CD14-positive monocyte (primary cell): ENCODE data around the gene GPC6. TPM values are rescaled to one million over a fixed set of nuclear protein-coding genes. Genes with fewer than 3 reads are reported as not detected.

Experiments used
- DNase-seq, 3 donors: peaks; one replicate each; pipeline ENCODE4 v3.0.0-alpha.2; 2011 to 2022
- H2AFZ ChIP-seq: 2 replicates; pipeline ENCODE4 v1.6.0; 2012; ENCODE audit warnings: mild to moderate bottlenecking, low read depth, low read length, inconsistent platforms; ENCODE audit not compliant: insufficient read depth, poor library complexity, severe bottlenecking
- H3K27ac ChIP-seq, 2 donors: 1 replicate in 1 of 2; 2 replicates in 1 of 2; pipeline ENCODE4 v1.5.1; 2012 to 2013; ENCODE audit warnings: low read length in 2 of 2, control low read depth in 1 of 2, inconsistent platforms in 1 of 2, low read depth in 1 of 2, mild to moderate bottlenecking in 1 of 2
- H3K27me3 ChIP-seq, 2 donors: one replicate each; pipeline versions ENCODE4 v1.6.0 to v1.6.1; 2011 to 2013; ENCODE audit warnings: low read length in 2 of 2; ENCODE audit not compliant: control insufficient read depth in 2 of 2, insufficient read depth in 2 of 2
- H3K36me3 ChIP-seq, 2 donors: replicated peaks in 1 of 2; 1 replicate in 1 of 2; 2 replicates in 1 of 2; pipeline versions ENCODE4 v1.5.1 to v1.6.1; 2012 to 2013; ENCODE audit warnings: low read length in 2 of 2, control low read depth in 1 of 2, inconsistent platforms in 1 of 2, mild to moderate bottlenecking in 1 of 2; ENCODE audit not compliant: insufficient read depth in 2 of 2, control insufficient read depth in 1 of 2
- H3K4me1 ChIP-seq, 2 donors: 1 replicate in 1 of 2; 2 replicates in 1 of 2; pipeline versions ENCODE4 v1.5.1 to v1.6.1; 2012 to 2013; ENCODE audit warnings: low read length in 2 of 2, control low read depth in 1 of 2, inconsistent platforms in 1 of 2, mild to moderate bottlenecking in 1 of 2, moderate library complexity in 1 of 2; ENCODE audit not compliant: insufficient read depth in 2 of 2, control insufficient read depth in 1 of 2
- H3K4me2 ChIP-seq: replicated peaks from 2 replicates; pipeline ENCODE3; 2012; ENCODE audit warnings: low read length, moderate library complexity, mild to moderate bottlenecking; ENCODE audit not compliant: poor library complexity, severe bottlenecking; ENCODE audit errors: extremely low read depth
- H3K4me3 ChIP-seq, 3 experiments: fragments of 200-600 bp in 1 of 3; sonication (generic) in 1 of 3; replicated peaks in 1 of 3; 1 replicate in 2 of 3; 2 replicates in 1 of 3; pipeline ENCODE4 v1.5.1; 2011 to 2013; ENCODE audit warnings: low read length in 3 of 3, mild to moderate bottlenecking in 3 of 3, control low read depth in 2 of 3, low read depth in 2 of 3, inconsistent platforms in 1 of 3, moderate library complexity in 1 of 3
- H3K79me2 ChIP-seq: 2 replicates; pipeline ENCODE4 v1.6.0; 2012; ENCODE audit warnings: mild to moderate bottlenecking, control low read depth, inconsistent platforms, low read length, moderate library complexity; ENCODE audit not compliant: insufficient read depth
- H3K9ac ChIP-seq: 2 replicates; pipeline ENCODE4 v1.6.0; 2017; ENCODE audit warnings: low read length, mild to moderate bottlenecking; ENCODE audit not compliant: insufficient read depth, poor library complexity, severe bottlenecking
- H3K9me3 ChIP-seq, 2 donors: replicated peaks in 1 of 2; 1 replicate in 1 of 2; 2 replicates in 1 of 2; pipeline versions ENCODE4 v1.5.1 to v1.6.1; 2012 to 2013; ENCODE audit warnings: low read length in 2 of 2, control low read depth in 1 of 2; ENCODE audit not compliant: control insufficient read depth in 1 of 2, insufficient read depth in 1 of 2
- H4K20me1 ChIP-seq: 2 replicates; pipeline ENCODE4 v1.6.0; 2012; ENCODE audit warnings: mild to moderate bottlenecking, low read length, control low read depth, moderate library complexity; ENCODE audit not compliant: insufficient read depth
- H3K27ac Mint-ChIP-seq, 7 donors: one replicate each; pipeline ENCODE4 v1.8.0; 2020; ENCODE audit warnings: mild to moderate bottlenecking in 7 of 7, mixed read lengths in 7 of 7, moderate library complexity in 6 of 7, inconsistent platforms in 2 of 7
- H3K27me3 Mint-ChIP-seq, 3 donors: one replicate each; pipeline ENCODE4 v1.8.0; 2021 to 2022; ENCODE audit warnings: low read depth in 3 of 3, mild to moderate bottlenecking in 3 of 3, mixed read lengths in 3 of 3, moderate library complexity in 3 of 3, inconsistent platforms in 1 of 3
- H3K36me3 Mint-ChIP-seq, 2 donors: one replicate each; pipeline ENCODE4 v1.8.0; 2020; ENCODE audit warnings: mixed read lengths in 2 of 2, inconsistent platforms in 1 of 2, mild to moderate bottlenecking in 1 of 2
- H3K4me1 Mint-ChIP-seq: one replicate; pipeline ENCODE4 v1.8.0; 2020; ENCODE audit warnings: mild to moderate bottlenecking, mixed read lengths
- H3K4me3 Mint-ChIP-seq, 2 donors: one replicate each; pipeline ENCODE4 v1.8.0; 2020; ENCODE audit warnings: mild to moderate bottlenecking in 2 of 2, mixed read lengths in 2 of 2, moderate library complexity in 1 of 2
- H3K9me3 Mint-ChIP-seq, 7 donors: one replicate each; pipeline ENCODE4 v1.8.0; 2020 to 2022; ENCODE audit warnings: mixed read lengths in 7 of 7, mild to moderate bottlenecking in 6 of 7, moderate library complexity in 6 of 7, inconsistent platforms in 2 of 7
- WGBS: methylation state at CpG from one replicate; pipeline ENCODE4 v1.1.5; 2013; ENCODE audit warnings: missing lambda C conversion rate; ENCODE audit not compliant: insufficient coverage; 5-methylcytosine and 5-hydroxymethylcytosine counted together
- intact Hi-C, 2 donors: fragments of 100-400 bp; cut with micrococcal nuclease; formaldehyde crosslinking; loops; one replicate each; pipeline versions ENCODE4 v1.15.0 to v1.15.1; 2023
- polyA plus RNA-seq, 3 donors: library from polyadenylated mRNA; depleted of rRNA in 1 of 3; unstranded in 2 of 3; stranded (reverse) in 1 of 3; fragments of 300-500 nt in 2 of 3; fragments of >200 nt in 1 of 3; fragmentation: Illumina TruSeq in 2 of 3; gene quantifications; 1 replicate in 2 of 3; 2 replicates in 1 of 3; pipeline ENCODE4 v1.2.3, GENCODE V29; 2012 to 2021
- TF ChIP-seq, protein P1 (sequence below): fragments of 200-600 bp; IDR thresholded peaks from one replicate; pipeline ENCODE4 v1.8.0; 2022; ENCODE audit warnings: antibody characterized with exemption, mild to moderate bottlenecking

GPC6 gene
- polyA plus RNA-seq, 3 donors, result not detected

DNA sequence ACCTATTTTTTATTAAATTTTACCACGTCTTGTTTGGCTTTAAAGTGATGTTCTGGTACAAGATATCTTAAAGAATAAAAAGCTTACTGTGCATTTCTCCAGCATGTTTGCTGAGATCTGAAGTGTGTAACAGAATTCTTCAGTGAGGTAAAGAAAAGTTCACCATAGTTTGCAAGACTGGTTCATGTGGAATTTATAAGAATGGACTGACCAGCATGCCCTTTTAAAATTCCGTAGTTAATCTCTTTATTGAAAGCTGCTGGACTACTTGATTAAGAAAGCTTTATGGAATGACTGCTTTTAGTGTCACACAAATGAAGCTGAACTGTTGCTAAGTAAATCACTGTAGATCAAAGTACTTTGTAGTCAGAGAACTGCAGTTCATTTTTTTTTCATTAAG is 119.2 kb downstream of the GPC6 start:
- Histone ChIP-seq H3K4me2 (no peak overlapping the region), H4K20me1 (no peaks in the 10 kb centered on the region), H3K4me1 (no peaks in the 10 kb centered on the region), H3K36me3 (no peaks in the 10 kb centered on the region), H3K27ac (no peak overlapping the region), H3K79me2 (no peaks in the 10 kb centered on the region), H3K9ac (no peak overlapping the region), H3K9me3 (peaks cover 0 to 8% of the 10 kb centered on the region in 2 donors), H3K4me3 (no peak overlapping the region), H2AFZ (no peak overlapping the region), H3K27me3 (no peaks in the 10 kb centered on the region)
- H3K27ac Mint-ChIP-seq, result no peak overlapping the region
- no peak overlapping the region for H3K4me3 Mint-ChIP-seq
- TF ChIP-seq, protein P1, sequence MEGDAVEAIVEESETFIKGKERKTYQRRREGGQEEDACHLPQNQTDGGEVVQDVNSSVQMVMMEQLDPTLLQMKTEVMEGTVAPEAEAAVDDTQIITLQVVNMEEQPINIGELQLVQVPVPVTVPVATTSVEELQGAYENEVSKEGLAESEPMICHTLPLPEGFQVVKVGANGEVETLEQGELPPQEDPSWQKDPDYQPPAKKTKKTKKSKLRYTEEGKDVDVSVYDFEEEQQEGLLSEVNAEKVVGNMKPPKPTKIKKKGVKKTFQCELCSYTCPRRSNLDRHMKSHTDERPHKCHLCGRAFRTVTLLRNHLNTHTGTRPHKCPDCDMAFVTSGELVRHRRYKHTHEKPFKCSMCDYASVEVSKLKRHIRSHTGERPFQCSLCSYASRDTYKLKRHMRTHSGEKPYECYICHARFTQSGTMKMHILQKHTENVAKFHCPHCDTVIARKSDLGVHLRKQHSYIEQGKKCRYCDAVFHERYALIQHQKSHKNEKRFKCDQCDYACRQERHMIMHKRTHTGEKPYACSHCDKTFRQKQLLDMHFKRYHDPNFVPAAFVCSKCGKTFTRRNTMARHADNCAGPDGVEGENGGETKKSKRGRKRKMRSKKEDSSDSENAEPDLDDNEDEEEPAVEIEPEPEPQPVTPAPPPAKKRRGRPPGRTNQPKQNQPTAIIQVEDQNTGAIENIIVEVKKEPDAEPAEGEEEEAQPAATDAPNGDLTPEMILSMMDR, result no peak
- H3K9me3 Mint-ChIP-seq, result peaks cover 2 to 6% (median 5%) of the 10 kb centered on the region in 7 donors
- no peaks in the 10 kb centered on the region for H3K36me3 Mint-ChIP-seq
- no peaks in the 10 kb centered on the region for H3K4me1 Mint-ChIP-seq
- 100% methylated on average over 1 of the region's 2 CpGs for WGBS
- intact Hi-C loops, result no loop called here
- no peaks in the 10 kb centered on the region for H3K27me3 Mint-ChIP-seq
- DNase-seq, result no peak

DNA sequence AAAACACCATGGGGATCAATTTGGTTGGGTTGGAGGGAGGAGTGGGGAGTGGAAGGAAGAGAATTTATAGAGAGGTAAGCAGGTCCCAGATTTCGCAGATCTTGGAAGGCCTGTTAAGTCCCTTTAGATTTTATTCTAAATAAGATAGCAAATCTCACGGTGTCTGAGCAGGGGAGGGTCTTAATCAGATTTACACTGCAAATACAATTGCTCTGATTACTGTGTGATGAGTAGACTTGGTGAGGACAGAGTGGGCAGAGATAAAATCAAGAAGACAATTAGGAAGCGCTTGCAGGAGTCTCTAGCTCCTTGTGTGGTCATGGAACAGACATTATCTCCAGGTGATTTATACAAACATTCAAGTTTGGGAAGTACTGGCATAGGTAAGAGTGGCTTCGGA is 126.0 kb downstream of the GPC6 start:
- no peaks in the 10 kb centered on the region for H3K79me2 ChIP-seq
- H4K20me1 ChIP-seq, result no peaks in the 10 kb centered on the region
- H3K4me3 ChIP-seq, result no peak overlapping the region
- no peak overlapping the region for H3K4me2 ChIP-seq
- H3K9ac ChIP-seq, result no peak overlapping the region
- no peak overlapping the region for H2AFZ ChIP-seq
- Mint-ChIP-seq H3K9me3 (peaks cover 0 to 11% (median 3%) of the 10 kb centered on the region in 7 donors), H3K36me3 (no peaks in the 10 kb centered on the region), H3K27ac (no peak overlapping the region), H3K4me3 (no peak overlapping the region), H3K4me1 (no peaks in the 10 kb centered on the region), H3K27me3 (peaks cover 0 to 3% (median 0%) of the 10 kb centered on the region in 3 donors)
- WGBS, result no CpG with 5 or more reads among the region's 4 CpGs
- H3K27ac ChIP-seq, result no peak overlapping the region
- no peaks in the 10 kb centered on the region for H3K36me3 ChIP-seq
- intact Hi-C loops, result no loop called here
- peaks cover 3 to 7% of the 10 kb centered on the region in 2 donors for H3K9me3 ChIP-seq
- DNase-seq, result no peak
- TF ChIP-seq, protein P1, result no peak
- H3K27me3 ChIP-seq, result no peaks in the 10 kb centered on the region
- H3K4me1 ChIP-seq, result no peaks in the 10 kb centered on the region
